ENCODE measurements around the gene RNF220.
A peak's percentile ranks its signal among the peaks of the same experiment; 100 is the strongest.

The RNF220 gene

DNA sequence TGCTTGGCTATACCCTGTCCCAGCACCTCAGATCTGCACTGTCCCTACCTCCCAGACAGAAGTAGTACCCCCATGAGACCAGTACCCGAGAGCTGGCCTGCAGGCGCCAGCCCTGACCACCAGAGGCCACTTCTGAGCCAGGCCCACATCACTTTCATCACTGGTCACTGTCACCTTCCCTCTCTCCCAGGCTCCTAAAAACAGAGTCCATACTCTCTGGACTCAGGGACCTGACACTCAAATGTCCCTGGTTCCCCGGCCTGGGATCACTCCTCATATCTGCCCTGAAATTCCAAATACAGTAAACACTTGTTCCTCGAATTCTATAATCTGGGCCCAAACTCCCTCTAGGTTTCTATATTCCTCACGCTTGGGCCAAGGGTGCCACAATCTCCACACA, 250.6 kb downstream of the RNF220 start:
- H3K4me3 ChIP-seq (replicated peaks in 1 of 2; ENCODE audit: low read depth in 2 of 2, low read length in 2 of 2) = no peak overlapping the region
- TF ChIP-seq, protein P1, sequence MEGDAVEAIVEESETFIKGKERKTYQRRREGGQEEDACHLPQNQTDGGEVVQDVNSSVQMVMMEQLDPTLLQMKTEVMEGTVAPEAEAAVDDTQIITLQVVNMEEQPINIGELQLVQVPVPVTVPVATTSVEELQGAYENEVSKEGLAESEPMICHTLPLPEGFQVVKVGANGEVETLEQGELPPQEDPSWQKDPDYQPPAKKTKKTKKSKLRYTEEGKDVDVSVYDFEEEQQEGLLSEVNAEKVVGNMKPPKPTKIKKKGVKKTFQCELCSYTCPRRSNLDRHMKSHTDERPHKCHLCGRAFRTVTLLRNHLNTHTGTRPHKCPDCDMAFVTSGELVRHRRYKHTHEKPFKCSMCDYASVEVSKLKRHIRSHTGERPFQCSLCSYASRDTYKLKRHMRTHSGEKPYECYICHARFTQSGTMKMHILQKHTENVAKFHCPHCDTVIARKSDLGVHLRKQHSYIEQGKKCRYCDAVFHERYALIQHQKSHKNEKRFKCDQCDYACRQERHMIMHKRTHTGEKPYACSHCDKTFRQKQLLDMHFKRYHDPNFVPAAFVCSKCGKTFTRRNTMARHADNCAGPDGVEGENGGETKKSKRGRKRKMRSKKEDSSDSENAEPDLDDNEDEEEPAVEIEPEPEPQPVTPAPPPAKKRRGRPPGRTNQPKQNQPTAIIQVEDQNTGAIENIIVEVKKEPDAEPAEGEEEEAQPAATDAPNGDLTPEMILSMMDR (IDR thresholded peaks at IDR 0.05; ENCODE audit: low read depth, low read length) = peak; percentile 91
- DNase-seq (ENCODE audit: low read depth in 2 of 2) = peak; percentile 18 to 20

DNA sequence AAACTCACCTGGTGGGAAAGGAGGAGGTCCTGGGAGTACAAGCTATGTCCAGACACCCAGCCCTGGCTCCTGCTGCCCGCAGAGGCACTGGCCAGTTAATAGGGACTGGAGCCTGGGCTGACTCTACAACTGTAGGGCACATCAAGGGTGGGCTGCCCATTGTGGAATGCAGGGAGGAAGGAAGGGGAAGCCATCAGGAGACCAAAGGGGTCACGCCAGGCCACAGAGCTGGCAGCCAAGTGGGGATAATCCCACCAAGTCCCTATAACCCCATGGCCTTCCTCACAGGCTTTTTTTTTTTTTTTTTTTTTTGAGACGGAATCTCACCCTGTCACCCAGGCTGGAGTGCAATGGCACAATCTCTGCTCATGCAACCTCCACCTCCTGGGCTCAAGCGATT, 254.5 kb downstream of the RNF220 start:
- DNase-seq (ENCODE audit: low read depth in 2 of 2) = no peak
- TF ChIP-seq, protein P1 (IDR thresholded peaks at IDR 0.05; ENCODE audit: low read depth, low read length) = no peak
- no peak overlapping the region for H3K4me3 ChIP-seq (replicated peaks in 1 of 2; ENCODE audit: low read depth in 2 of 2, low read length in 2 of 2)

DNA sequence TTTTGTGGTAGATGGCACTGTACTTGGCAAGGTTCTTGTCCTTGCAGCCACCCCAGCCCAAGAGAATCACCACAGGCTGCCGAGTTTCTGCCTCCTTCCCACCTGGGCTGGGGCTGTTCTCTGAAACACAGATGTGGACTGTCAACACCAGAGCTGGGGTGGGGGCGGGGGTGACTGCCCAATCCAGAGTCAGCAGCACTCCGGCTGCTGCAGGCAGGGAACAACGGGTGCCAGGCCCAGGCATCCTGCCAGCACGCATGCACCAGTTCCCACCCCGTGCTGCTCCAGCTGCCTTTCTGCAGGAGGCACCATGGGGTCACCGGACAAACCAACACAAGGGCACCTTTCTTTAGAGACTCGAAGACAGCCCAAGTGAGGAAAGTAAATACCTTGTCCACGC, 255.1 kb downstream of the RNF220 start:
- DNase-seq (ENCODE audit: low read depth in 2 of 2) = peak in 1 of 2 donors; percentile 56
- no peak overlapping the region for H3K4me3 ChIP-seq (replicated peaks in 1 of 2; ENCODE audit: low read depth in 2 of 2, low read length in 2 of 2)
- TF ChIP-seq, protein P1 (IDR thresholded peaks at IDR 0.05; ENCODE audit: low read depth, low read length) = no peak

DNA sequence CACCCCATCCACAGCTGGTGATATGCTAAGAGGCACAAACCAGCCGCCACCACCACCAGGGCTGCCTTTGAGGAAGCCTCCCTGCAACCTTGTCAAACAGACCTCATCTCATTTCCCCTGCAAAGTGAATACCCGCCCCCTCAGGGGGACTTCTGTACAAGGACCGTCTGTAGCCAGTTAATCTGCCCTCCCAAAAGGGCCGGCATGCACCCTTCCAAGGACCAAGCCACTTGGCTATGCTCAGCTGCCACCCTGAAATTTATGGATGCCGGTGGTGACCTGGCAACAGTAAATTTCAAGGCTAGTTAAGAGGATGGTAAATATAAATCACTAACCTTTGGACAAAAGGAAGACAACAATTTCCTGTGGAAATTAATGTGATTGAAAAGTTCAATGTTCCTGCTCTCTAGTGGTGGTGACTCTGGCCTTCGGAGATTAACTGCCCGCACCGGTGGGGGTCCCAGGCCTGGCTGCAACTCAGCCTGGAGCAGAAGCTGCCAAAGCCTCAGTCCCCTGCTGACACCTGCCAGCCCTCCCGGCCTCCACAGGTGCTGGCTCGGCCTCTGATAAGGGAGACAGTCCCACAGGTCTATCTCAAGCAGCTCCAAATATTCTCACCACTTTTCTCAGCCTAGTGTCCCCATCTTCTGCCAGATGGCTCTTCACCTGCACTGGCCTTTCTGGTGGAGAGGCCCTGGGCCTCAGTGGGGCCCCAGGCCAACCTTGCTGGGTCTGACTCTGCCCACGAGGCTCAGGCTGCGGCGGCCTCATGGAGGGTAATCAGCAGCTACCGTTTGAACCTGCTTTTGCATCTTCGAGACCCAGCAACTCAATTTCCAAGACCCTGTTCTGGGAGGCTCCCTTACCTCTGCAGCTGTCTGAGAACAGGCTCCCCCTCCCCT, 257.0 kb downstream of the RNF220 start:
- TF ChIP-seq, protein P1 (IDR thresholded peaks at IDR 0.05; ENCODE audit: low read depth, low read length) = no peak
- no peak overlapping the region for H3K4me3 ChIP-seq (replicated peaks in 1 of 2; ENCODE audit: low read depth in 2 of 2, low read length in 2 of 2)
- DNase-seq (ENCODE audit: low read depth in 2 of 2) = no peak

DNA sequence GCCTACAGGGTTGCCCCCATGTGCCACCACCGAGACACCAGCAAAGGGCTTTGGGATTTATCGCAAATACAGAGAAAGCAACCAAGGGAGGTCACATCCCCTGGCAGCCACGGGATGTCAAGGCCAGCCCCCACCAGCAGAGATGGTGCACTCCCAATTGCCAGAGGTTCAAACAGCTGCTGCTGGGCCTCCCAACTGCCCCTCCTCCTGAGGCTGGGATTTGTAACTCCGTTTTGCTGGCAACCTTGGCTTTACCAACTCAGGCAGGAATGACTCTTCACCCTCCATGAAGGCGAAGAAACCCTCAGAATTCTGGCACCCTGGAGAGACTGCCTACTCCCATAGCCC, 257.6 kb downstream of the RNF220 start:
- no peak for DNase-seq (ENCODE audit: low read depth in 2 of 2)
- TF ChIP-seq, protein P1 (IDR thresholded peaks at IDR 0.05; ENCODE audit: low read depth, low read length) = no peak
- H3K4me3 ChIP-seq (replicated peaks in 1 of 2; ENCODE audit: low read depth in 2 of 2, low read length in 2 of 2) = no peak overlapping the region

DNA sequence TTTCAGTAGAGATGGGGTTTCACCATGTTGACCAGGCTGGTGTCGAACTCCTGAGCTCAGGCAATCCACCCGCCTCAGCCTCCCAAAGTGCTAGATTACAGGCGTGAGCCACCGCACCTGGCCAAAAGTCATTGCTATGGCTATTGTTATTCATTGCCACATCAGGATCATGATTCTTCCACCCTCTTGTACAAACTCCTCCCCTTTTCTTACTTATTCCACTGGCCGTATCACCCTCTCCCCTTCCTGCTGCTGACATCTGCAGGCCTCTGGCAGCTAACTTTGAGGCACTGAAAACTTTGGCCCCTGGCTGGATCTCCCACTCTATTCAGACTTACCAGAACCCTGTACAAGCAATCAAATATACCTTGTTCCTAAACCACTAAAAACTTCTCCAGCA, 258.4 kb downstream of the RNF220 start:
- no peak for DNase-seq (ENCODE audit: low read depth in 2 of 2)
- H3K4me3 ChIP-seq (replicated peaks in 1 of 2; ENCODE audit: low read depth in 2 of 2, low read length in 2 of 2) = no peak overlapping the region
- TF ChIP-seq, protein P1 (IDR thresholded peaks at IDR 0.05; ENCODE audit: low read depth, low read length) = no peak

Data from cardiac fibroblast (primary cell).